H1 (cell line): ENCODE results near the gene SEC16A. TPM values are rescaled to one million over a fixed set of nuclear protein-coding genes. Genes with fewer than 3 reads are reported as not detected.

Experiments
- CEBPB ChIP-seq: IDR thresholded peaks from 2 replicates; pipeline ENCODE4 v1.6.1; 2012; ENCODE audit warnings: low read depth, low read length
- CTBP2 ChIP-seq: IDR thresholded peaks from 2 replicates; pipeline ENCODE4 v1.7.0; 2011; ENCODE audit warnings: borderline replicate concordance, mild to moderate bottlenecking, moderate library complexity, mixed read lengths, low read length; ENCODE audit not compliant: insufficient read depth, insufficient read length
- CTCF ChIP-seq, 3 experiments: IDR thresholded peaks; 1 replicate in 2 of 3; 2 replicates in 1 of 3; pipeline versions ENCODE4 v1.5.1 to v1.6.1; 2011; ENCODE audit warnings: low read length in 3 of 3, mild to moderate bottlenecking in 3 of 3, inconsistent platforms in 2 of 3, low read depth in 1 of 3, moderate library complexity in 1 of 3; ENCODE audit not compliant: insufficient read depth in 1 of 3; ENCODE audit errors: control extremely low read depth in 1 of 3
- EGR1 ChIP-seq: IDR thresholded peaks from 2 replicates; pipeline ENCODE4 v1.6.1; 2011; ENCODE audit warnings: low read depth, low read length, borderline replicate concordance
- EZH2 ChIP-seq: fragments of 200-600 bp; sonication (generic); IDR thresholded peaks from 2 replicates; pipeline ENCODE4 v1.7.1; 2012; ENCODE audit warnings: low read depth, mild to moderate bottlenecking, moderate library complexity, low read length, inconsistent platforms; ENCODE audit not compliant: severe bottlenecking
- GABPA ChIP-seq: IDR thresholded peaks from 2 replicates; pipeline ENCODE4 v1.6.1; 2011; ENCODE audit warnings: mild to moderate bottlenecking, low read length, moderate library complexity, borderline replicate concordance; ENCODE audit not compliant: insufficient read depth
- GTF2F1 ChIP-seq: IDR thresholded peaks from 2 replicates; pipeline ENCODE4 v1.6.1; 2012; ENCODE audit warnings: low read depth, low read length, improper control_type of control experiment, borderline replicate concordance
- HDAC2 ChIP-seq, 2 experiments: fragments of 300-600 bp in 1 of 2; sonication (generic) in 1 of 2; IDR thresholded peaks; 2 replicates each; pipeline ENCODE4 v1.6.1; 2011 to 2012; ENCODE audit warnings: low read depth in 2 of 2, low read length in 2 of 2, mild to moderate bottlenecking in 2 of 2, moderate library complexity in 2 of 2, borderline replicate concordance in 1 of 2, inconsistent platforms in 1 of 2
- NANOG ChIP-seq: IDR thresholded peaks from 2 replicates; pipeline ENCODE4 v1.6.1; 2011; ENCODE audit warnings: low read length, low read depth, mild to moderate bottlenecking, inconsistent platforms; ENCODE audit not compliant: insufficient read depth, poor library complexity, severe bottlenecking
- NRF1 ChIP-seq: IDR thresholded peaks from 2 replicates; pipeline ENCODE4 v1.6.1; 2011; ENCODE audit warnings: mild to moderate bottlenecking, low read depth, low read length, improper control_type of control experiment
- PHF8 ChIP-seq: fragments of 200-600 bp; sonication (generic); conservative IDR thresholded peaks from 2 replicates; pipeline ENCODE4 v1.7.1; 2012; ENCODE audit warnings: low read depth, mild to moderate bottlenecking, inconsistent platforms, low read length, moderate library complexity
- POLR2A ChIP-seq, 2 experiments: IDR thresholded peaks; 1 replicate in 1 of 2; 2 replicates in 1 of 2; pipeline ENCODE4 v1.6.1; 2011; ENCODE audit warnings: low read depth in 2 of 2, low read length in 2 of 2, mild to moderate bottlenecking in 2 of 2; ENCODE audit errors: control extremely low read depth in 1 of 2
- POLR2AphosphoS5 ChIP-seq: IDR thresholded peaks from 2 replicates; pipeline ENCODE4 v1.6.1; 2011; ENCODE audit warnings: low read depth, low read length
- SP2 ChIP-seq: IDR thresholded peaks from 2 replicates; pipeline ENCODE4 v1.6.1; 2012; ENCODE audit warnings: mild to moderate bottlenecking, low read length, inconsistent platforms
- TAF7 ChIP-seq: optimal IDR thresholded peaks from 2 replicates; pipeline ENCODE3; 2011; ENCODE audit warnings: low read depth, mild to moderate bottlenecking, inconsistent platforms, low read length, moderate library complexity, borderline replicate concordance
- YY1 ChIP-seq: IDR thresholded peaks from 2 replicates; pipeline ENCODE4 v1.6.1; 2011; ENCODE audit warnings: low read depth, mild to moderate bottlenecking, low read length
- polyA plus RNA-seq, 7 experiments: library from polyadenylated mRNA; depleted of rRNA in 3 of 7; stranded (reverse) in 5 of 7; unstranded in 2 of 7; fragments of >200 nt in 5 of 7; fragments of 200-250 nt in 2 of 7; gene quantifications; 1 replicate in 5 of 7; 2 replicates in 1 of 7; 4 replicates in 1 of 7; pipeline versions ENCODE4 v1.2.1 to v1.2.3, GENCODE V29; 2011 to 2013; ENCODE audit warnings: missing spikeins in 2 of 7, mixed read lengths in 2 of 7
- total RNA-seq: library from RNA; stranded (reverse); fragmentation: NEBNext Ultra II Directional; extraction: Animal tissue kit (Norgen Biotek cat#: 25700); gene quantifications from 2 replicates; pipeline ENCODE4 v1.2.1, GENCODE V29; 2021
- TF ChIP-seq, protein P1 (sequence below): IDR thresholded peaks from 2 replicates; pipeline ENCODE4 v1.6.1; 2011; ENCODE audit warnings: low read depth, mild to moderate bottlenecking, low read length; ENCODE audit not compliant: insufficient read depth
- TF ChIP-seq, protein P2 (sequence below): IDR thresholded peaks from 2 replicates; pipeline ENCODE4 v1.6.1; 2011; ENCODE audit warnings: low read length, improper control_type of control experiment

Gene SEC16A
- total and polyA plus RNA-seq, 2 of the 8 experiments (the other 6 are each of a cell fraction or from before 2014, with no cell fraction given): 21.6 to 49.0 TPM

DNA sequence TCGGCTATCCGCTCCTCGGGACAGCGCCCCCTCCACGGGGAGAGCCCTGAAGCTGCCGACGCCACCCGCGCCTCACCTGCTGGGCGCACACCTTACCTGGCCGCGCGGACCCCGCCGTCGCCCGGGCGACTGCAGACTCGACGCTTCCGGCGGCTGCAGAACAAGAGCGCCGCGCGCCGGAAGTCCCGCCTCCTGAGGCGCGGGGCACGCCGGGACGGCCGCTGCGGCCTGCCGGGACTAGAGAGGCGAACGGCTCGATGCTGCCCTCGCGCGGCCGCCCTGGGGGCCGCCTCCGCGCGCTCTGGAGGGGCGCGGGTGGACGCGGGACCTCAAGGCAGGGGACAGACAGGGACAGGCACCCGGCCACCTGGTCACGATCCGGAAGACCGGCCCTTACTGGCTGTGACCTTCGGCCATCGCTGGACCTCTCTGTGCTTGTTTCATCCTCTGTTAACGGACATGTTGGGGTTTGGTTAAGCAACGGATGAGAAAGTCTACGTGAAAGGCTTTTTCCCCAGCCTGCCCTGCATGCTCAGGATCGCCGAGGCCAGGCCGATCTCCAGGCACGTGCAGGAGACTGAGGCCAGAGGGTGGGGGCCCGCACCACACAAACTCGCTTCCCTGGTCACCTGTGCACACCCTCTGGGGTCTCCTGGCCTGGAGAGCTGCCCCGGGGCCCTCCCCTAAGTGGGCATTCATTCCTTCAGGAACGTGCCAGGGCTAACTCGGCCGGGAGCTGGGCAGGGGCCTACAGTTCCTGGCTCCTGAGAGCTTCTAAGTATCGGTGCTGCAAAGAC, 82.6 kb downstream of the SEC16A start, which contains the start of gene SNAPC4 (continued):
- TF ChIP-seq CTCF (IDR thresholded peaks at IDR 0.05; ENCODE audit: control extremely low read depth in 1 of 3, insufficient read depth in 1 of 3, low read depth in 1 of 3, low read length in 3 of 3) (peak in 2 of 3 experiments; percentile 86 to 92; a peak in 3 of 4 replicates), EGR1 (peak; percentile 9; the same call in 1 of the 2 replicates), POLR2AphosphoS5 (peak; percentile 76), TAF7 (peak; percentile 96), YY1 (peak; percentile 47; the same call in 1 of the 2 replicates), GABPA (peak; percentile 95), EZH2 (no peak), POLR2A (IDR thresholded peaks at IDR 0.05; ENCODE audit: control extremely low read depth in 1 of 2, low read depth in 2 of 2, low read length in 2 of 2) (peak in 1 of 2 experiments; percentile 86; a peak in 2 of 3 replicates), CEBPB (no peak), PHF8 (peak; percentile 94), GTF2F1 (0 out of 2 replicates have a peak, but pooled peaks have one; percentile 17), NANOG (no peak), HDAC2 (IDR thresholded peaks at IDR 0.05; ENCODE audit: borderline replicate concordance in 1 of 2, low read depth in 2 of 2, low read length in 2 of 2) (no peak), SP2 (peak; percentile 18; the same call in 1 of the 2 replicates), CTBP2 (no peak), NRF1 (no peak)
- TF ChIP-seq, protein P1, sequence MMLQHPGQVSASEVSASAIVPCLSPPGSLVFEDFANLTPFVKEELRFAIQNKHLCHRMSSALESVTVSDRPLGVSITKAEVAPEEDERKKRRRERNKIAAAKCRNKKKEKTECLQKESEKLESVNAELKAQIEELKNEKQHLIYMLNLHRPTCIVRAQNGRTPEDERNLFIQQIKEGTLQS: peak; percentile 52; the same call in 1 of the 2 replicates
- TF ChIP-seq, protein P2, sequence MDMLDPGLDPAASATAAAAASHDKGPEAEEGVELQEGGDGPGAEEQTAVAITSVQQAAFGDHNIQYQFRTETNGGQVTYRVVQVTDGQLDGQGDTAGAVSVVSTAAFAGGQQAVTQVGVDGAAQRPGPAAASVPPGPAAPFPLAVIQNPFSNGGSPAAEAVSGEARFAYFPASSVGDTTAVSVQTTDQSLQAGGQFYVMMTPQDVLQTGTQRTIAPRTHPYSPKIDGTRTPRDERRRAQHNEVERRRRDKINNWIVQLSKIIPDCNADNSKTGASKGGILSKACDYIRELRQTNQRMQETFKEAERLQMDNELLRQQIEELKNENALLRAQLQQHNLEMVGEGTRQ: peak; percentile 11; the same call in 1 of the 2 replicates
